HG02610 (cell line): ENCODE measurements around the gene SHISA8.

Source experiments
- ATAC-seq: cut with Tn5 transposase; IDR thresholded peaks from one replicate; pipeline ENCODE4 v1.9.1; 2021; ENCODE audit warnings: mild to moderate bottlenecking, moderate library complexity; ENCODE audit not compliant: unreplicated experiment

Gene SHISA8

DNA sequence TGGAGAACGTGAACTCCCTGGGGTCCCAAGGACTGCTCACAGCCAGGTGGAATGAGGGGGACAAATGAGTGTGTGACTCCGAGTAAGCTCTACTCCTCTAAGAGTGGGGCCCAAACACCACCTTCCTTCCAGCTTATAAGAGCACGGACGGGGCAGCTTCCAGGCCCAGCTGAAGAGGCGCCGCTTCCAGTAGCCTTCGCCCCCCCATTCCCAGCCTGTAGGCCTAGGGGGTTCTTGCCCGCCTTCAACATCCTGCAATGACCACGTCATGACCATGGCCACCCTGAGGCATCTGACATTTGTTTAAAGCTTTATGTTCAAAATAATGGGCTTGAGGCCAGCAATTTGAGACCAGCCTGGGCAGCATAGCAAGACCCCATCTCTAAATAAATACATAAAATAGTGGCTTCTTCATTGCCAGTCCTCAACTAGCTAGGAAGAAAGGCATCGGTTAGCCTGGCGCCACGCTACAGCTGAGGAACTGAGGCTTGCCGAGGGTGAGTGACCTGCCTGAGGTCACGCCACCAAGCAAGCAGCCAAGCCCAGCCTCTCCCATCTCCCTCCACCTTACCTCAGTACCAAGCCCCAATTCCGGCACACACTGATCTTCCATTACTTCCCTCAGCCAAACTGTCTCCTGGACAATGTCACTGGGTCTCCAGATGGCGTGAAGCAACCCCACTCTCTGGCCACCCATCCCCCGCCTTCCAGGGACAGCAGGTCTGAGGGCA lies 19.6 kb upstream of the SHISA8 start:
- ATAC-seq = no peak

- ATAC-seq = no peak
Observed at GRCh38 chr22:41933411-41934177, 18.7 kb upstream of the SHISA8 start.

GRCh38 chr22:41932353-41932752 lies 17.5 kb upstream of the SHISA8 start:
- no peak for ATAC-seq

GRCh38 chr22:41931701-41932269 lies 16.9 kb upstream of the SHISA8 start:
- peak; percentile 24 for ATAC-seq

- no peak for ATAC-seq
Observed at GRCh38 chr22:41929418-41929810, 14.5 kb upstream of the SHISA8 start.

DNA sequence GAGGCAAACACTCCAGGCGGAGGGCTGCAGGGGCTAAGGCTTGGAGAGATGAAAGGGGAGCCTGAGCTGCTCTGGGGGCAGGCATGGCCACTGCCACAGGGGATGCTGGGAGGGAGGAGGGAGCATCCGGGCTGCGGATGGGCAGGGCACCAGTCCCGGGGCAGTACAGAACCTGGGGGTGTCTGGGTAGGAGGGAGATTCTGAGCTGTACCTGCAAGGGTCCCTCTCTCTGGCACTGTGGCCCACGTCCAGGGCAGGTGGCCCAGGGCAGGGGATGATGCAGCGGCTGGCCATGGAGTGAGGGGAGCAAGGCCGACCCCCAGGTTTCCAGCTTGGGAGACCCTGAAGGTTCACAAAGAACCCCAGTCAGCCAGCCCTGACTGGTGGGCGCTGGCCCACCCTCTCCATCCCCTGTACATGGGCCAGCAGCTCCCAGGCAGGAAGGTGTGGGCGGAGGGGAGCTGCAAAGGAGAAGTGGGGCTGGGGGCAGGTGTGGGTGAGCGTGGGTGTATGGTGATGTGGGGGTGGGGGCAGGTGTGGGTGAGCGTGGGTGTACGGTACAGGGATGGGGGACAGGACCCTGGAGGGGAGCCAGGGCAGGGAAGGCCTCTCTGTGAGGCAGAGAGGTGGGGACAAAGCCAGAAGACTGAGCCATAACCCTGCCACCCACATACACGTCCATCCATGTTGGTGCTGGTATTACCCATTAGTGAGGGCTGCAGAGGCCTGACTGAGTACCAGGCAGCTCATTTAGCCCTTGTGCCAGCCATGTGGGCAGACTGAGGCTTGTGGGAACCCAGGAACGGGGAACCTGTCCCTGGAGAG lies 13.9 kb upstream of the SHISA8 start:
- ATAC-seq = no peak

- no peak for ATAC-seq
Observed at GRCh38 chr22:41927813-41928212, 12.9 kb upstream of the SHISA8 start.

- ATAC-seq = peak; percentile 29
Observed at GRCh38 chr22:41925783-41926460, 11.0 kb upstream of the SHISA8 start.

GRCh38 chr22:41923595-41924276 lies 8.9 kb upstream of the SHISA8 start:
- ATAC-seq = no peak

DNA sequence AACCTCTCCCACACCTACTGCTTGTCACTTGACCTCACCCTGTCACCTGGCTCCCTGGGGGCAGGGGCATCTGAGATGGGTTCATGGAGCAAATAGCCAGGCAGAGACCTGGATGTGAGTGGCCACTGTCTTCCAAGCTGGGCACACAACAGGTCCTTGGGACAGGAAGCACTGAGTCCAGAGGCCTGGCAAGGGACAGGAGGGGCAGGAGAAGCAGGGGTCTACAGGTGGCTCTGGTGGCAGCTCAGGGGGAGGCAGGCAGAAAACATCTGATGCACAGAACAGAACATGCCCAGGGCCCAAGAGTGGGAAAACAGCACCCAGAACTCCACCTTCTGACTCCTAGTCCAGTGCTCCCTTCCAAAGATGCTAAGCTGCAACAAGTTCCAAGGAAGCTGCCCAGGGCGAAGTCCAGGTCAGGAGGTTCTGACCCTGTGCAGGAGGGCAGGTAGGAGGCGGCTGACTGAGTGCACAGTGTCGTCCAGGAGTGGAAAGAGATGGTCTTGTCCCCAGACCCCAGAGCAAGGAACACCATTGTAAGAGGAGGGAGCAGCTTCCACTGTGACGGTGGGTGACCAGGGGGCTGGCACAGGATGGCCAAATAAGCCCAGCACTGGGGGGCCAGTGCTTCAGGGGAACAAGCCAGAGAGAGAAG lies 8.2 kb upstream of the SHISA8 start:
- no peak for ATAC-seq

DNA sequence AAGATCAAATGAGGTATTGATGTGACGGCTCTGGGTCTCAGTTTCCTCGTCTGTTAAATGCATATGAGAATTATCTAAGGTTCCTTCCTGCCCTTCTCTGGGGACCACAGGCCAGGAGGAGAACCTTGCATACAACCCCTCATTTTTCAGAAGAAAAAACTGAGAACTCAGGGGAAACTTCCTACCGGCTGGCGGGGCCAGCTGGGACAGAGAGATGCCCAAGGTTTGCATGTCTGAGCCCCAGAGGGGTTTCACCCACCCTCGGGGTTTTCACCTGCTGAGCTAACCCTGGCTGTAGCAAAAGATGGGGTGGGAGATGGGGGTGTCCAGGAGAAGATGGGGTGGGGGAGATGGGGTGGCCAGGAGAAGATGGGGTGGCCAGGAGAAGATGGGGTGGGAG lies 7.5 kb upstream of the SHISA8 start:
- ATAC-seq = no peak

- peak; percentile 9 for ATAC-seq
Observed at GRCh38 chr22:41920271-41920976, 5.5 kb upstream of the SHISA8 start.

- ATAC-seq = peak; percentile 53
Observed at GRCh38 chr22:41919357-41920224, 4.7 kb upstream of the SHISA8 start.

DNA sequence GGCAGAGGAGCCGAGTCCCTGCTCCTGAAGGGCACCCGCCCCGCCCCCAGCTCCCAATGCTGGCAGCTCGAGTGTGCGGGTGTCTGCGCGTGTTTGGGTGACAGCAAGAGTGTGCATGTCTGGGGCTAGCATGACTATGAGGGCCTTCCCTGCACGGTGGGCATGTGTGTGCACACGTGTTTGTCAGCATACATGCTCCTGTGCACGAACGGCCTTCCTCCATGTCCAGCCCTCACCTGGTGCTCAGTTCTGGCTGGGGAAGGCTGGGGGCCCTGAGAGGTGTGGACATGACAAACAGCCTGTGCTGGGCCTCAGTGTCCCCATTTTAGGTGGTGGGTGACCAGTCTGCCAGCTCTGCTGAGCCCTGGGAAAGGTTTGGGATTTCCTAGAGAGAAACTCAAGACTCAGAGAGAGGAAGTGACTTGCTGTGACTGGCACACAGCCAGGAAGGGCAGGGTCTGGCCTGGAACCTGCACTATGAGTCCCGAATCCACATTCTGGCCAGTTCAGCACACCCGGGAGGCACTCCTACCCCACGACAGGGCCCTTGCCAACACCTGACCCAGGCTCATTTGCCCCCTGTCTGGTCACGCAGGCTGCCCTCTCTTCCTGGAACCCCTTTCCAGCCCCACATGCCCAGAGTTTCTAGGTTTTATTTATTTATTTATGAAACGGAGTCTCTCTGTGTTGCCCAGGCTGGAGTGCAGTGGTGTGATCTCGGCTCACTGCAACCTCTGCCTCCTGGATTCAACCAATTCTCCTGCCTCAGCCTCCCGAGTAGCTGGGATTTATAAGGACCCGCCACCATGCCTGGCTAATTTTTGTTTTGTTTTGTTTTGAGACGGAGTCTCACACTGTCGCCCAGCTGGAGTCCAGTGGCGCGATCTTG lies 3.3 kb upstream of the SHISA8 start:
- ATAC-seq = no peak

- ATAC-seq = no peak
Observed at GRCh38 chr22:41917375-41917902, 2.6 kb upstream of the SHISA8 start.

DNA sequence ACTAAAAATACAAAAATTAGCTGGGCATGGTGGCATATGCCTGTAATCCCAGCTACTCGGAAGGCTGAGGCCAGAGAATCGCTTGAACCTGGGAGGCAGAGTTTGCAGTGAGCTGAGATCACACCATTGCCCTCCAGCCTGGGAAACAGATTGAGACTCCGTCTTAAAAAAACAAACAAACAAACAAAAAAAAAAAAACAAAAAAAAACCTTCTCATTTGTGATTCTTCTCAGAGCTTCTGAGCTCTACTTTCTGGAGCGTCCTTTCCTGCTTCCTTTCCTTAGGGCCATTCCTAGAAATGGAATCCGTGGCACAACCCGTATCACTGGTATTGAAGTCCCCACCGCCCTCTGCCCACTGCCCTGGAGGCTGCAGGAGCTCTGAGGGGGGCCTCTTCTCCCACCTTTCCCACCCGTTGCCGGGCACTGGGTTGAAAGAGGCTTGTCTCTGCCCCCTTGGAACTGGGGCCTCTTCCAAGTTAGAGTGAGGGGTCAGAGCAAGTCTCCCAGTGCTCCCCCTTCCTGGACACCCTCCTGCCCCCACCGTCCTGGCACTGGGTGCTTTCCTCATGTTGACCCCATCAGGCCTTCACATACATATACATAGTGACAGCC lies 2.0 kb upstream of the SHISA8 start:
- no peak for ATAC-seq
